ENCODE data around the gene IGF2R. TPM values are rescaled to one million over a fixed set of nuclear protein-coding genes. Genes with fewer than 3 reads are reported as not detected.

Gene IGF2R, protein sequence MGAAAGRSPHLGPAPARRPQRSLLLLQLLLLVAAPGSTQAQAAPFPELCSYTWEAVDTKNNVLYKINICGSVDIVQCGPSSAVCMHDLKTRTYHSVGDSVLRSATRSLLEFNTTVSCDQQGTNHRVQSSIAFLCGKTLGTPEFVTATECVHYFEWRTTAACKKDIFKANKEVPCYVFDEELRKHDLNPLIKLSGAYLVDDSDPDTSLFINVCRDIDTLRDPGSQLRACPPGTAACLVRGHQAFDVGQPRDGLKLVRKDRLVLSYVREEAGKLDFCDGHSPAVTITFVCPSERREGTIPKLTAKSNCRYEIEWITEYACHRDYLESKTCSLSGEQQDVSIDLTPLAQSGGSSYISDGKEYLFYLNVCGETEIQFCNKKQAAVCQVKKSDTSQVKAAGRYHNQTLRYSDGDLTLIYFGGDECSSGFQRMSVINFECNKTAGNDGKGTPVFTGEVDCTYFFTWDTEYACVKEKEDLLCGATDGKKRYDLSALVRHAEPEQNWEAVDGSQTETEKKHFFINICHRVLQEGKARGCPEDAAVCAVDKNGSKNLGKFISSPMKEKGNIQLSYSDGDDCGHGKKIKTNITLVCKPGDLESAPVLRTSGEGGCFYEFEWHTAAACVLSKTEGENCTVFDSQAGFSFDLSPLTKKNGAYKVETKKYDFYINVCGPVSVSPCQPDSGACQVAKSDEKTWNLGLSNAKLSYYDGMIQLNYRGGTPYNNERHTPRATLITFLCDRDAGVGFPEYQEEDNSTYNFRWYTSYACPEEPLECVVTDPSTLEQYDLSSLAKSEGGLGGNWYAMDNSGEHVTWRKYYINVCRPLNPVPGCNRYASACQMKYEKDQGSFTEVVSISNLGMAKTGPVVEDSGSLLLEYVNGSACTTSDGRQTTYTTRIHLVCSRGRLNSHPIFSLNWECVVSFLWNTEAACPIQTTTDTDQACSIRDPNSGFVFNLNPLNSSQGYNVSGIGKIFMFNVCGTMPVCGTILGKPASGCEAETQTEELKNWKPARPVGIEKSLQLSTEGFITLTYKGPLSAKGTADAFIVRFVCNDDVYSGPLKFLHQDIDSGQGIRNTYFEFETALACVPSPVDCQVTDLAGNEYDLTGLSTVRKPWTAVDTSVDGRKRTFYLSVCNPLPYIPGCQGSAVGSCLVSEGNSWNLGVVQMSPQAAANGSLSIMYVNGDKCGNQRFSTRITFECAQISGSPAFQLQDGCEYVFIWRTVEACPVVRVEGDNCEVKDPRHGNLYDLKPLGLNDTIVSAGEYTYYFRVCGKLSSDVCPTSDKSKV (N-terminal part only)
- 28.2 to 35.9 TPM (median 28.3 TPM) in 5 replicates for total RNA-seq (2022; extraction: Qiagen RNA extraction)

DNA sequence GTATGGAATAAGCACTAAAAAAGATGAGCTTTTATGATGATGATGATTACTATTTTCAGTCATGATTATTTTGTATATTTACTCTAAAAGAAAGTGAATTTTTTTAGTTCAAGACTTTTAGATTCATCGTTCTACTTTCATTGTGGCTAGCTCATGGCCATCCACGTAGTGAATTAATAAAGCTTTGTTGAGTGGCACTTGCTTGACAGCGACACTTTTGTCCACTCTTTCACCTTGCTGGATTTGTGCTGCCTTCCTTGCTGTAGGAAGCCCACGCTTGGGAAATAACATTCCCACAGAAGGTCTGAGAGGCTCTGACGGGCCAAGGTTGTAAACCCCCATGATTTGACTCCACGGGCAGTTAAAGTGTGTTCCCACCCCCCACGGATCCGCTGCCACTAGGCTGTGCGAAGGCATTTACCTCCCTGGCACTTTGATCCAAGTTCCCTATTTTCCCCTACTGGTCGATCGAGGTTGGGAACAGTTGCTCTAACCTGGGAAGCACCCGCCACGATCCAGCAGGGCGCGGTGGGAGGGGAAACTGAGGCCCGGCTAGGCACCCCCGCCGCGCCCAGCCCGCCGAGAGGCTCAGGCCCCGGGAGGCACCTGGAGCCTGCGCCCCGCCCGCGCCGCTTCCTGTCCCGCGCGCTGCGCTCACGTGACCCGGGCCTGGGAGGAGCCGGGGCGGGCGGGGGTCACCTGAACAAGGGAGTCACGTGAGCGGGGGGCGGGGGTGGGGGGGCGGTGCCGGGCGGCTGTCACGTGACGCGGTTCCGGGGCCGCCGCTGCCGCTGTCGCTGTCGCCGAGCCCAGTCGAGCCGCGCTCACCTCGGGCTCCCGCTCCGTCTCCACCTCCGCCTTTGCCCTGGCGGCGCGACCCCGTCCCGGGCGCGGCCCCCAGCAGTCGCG lies at the start of gene IGF2R:
Gene IGF2R (plus strand): TSS at position 788 of the 909 bp plus-strand sequence. CDS start 165 bp downstream, outside the sequence.

DNA sequence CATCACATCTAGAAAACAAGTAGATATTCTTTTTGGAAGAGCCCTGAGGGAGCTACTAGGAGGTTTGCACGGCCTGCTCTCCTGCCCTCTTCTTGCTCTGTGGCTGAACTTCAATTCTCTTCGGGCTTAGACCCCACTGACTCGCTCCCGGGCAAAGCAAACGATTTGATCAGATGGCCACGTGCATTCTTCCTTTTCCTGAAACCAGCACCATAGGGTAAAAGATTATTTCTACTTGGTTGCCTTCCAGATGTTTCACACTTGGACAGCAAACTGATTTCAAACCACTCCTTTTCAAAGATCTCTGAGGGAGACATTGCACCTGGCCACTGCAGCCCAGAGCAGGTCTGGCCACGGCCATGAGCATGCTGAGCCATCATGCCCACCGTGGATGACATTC lies 152.7 kb downstream of the IGF2R start, which contains the start of gene SLC22A1:
Gene SLC22A1 (plus strand): TSS at position 258 of the 400 bp plus-strand sequence. CDS start 121 bp downstream, at position 379.

Other genes with a start within 250 kb of the IGF2R start
- gene WTAP, start 241.6 kb upstream of the IGF2R start, total RNA-seq (2022; extraction: Qiagen RNA extraction), result 64.8 to 70.6 TPM (median 65.7 TPM) in 5 replicates
- 25.8 to 29.3 TPM (median 27.5 TPM) in 5 replicates for gene ACAT2, start 207.0 kb upstream of the IGF2R start, total RNA-seq (2022; extraction: Qiagen RNA extraction)
- 211 to 267 TPM (median 224 TPM) in 5 replicates for gene TCP1, start 179.5 kb upstream of the IGF2R start, total RNA-seq (2022; extraction: Qiagen RNA extraction)
- gene MRPL18, start 178.6 kb upstream of the IGF2R start, total RNA-seq (2022; extraction: Qiagen RNA extraction), result 72.2 to 97.1 TPM (median 88.3 TPM) in 5 replicates
- gene PNLDC1, start 168.8 kb upstream of the IGF2R start, total RNA-seq (2022; extraction: Qiagen RNA extraction), result 0.05 to 0.13 TPM (median 0.05 TPM) in 3 of 5 replicates, not detected in the others
- gene MAS1, start 78.1 kb upstream of the IGF2R start, total RNA-seq (2022; extraction: Qiagen RNA extraction), result 0.01 TPM in 1 of 5 replicates, not detected in the others
- gene SLC22A1, start 152.7 kb downstream of the IGF2R start, total RNA-seq (2022; extraction: Qiagen RNA extraction), result 0.73 to 2.3 TPM (median 1.7 TPM) in 5 replicates

Measured in A549 treated with AZD2906 at 1 μM for 4 hours (cell line).